Fibroblast of lung (primary cell): ENCODE results near the gene TRAP1. TPM values are rescaled to one million over a fixed set of nuclear protein-coding genes. Genes with fewer than 3 reads are reported as not detected.

Source experiments
- DNase-seq, 2 donors: peaks; one replicate each; pipeline versions ENCODE4 v3.0.0 to v3.0.0-alpha.2; 2010; ENCODE audit warnings: low read depth in 2 of 2
- H2AFZ ChIP-seq: 2 replicates; pipeline ENCODE4 v1.5.1; 2012; ENCODE audit warnings: low read length, control low read depth, inconsistent platforms
- H3K27ac ChIP-seq: 2 replicates; pipeline ENCODE4 v1.5.1; 2011; ENCODE audit warnings: low read length, control low read depth; ENCODE audit not compliant: insufficient read depth
- H3K27me3 ChIP-seq: 2 replicates; pipeline ENCODE4 v1.5.1; 2011; ENCODE audit warnings: mild to moderate bottlenecking, low read length; ENCODE audit not compliant: control insufficient read depth, insufficient read depth
- H3K36me3 ChIP-seq: 2 replicates; pipeline ENCODE4 v1.5.1; 2011; ENCODE audit warnings: low read length; ENCODE audit not compliant: control insufficient read depth, insufficient read depth
- H3K4me1 ChIP-seq: 2 replicates; pipeline ENCODE4 v1.5.1; 2011; ENCODE audit warnings: low read length; ENCODE audit not compliant: control insufficient read depth, insufficient read depth; ENCODE audit errors: extremely low read depth
- H3K4me2 ChIP-seq: 2 replicates; pipeline ENCODE4 v1.5.1; 2011; ENCODE audit warnings: low read length, control low read depth; ENCODE audit not compliant: insufficient read depth; ENCODE audit errors: extremely low read depth
- H3K4me3 ChIP-seq, 4 experiments: fragments of 200-600 bp in 1 of 4; sonication (generic) in 1 of 4; replicated peaks in 1 of 4; 2 replicates each; pipeline ENCODE4 v1.5.1; 2011 to 2016; ENCODE audit warnings: low read length in 4 of 4, low read depth in 3 of 4, mild to moderate bottlenecking in 3 of 4, control low read depth in 2 of 4, inconsistent platforms in 1 of 4, mixed read lengths in 1 of 4; ENCODE audit not compliant: insufficient read depth in 1 of 4; ENCODE audit errors: control extremely low read depth in 1 of 4
- H3K79me2 ChIP-seq: 2 replicates; pipeline ENCODE4 v1.5.1; 2012; ENCODE audit warnings: mild to moderate bottlenecking, low read length, inconsistent platforms; ENCODE audit not compliant: control insufficient read depth, insufficient read depth
- H3K9ac ChIP-seq: 2 replicates; pipeline ENCODE4 v1.5.1; 2011; ENCODE audit warnings: mild to moderate bottlenecking, low read length, control low read depth; ENCODE audit not compliant: insufficient read depth
- H3K9me3 ChIP-seq: 2 replicates; pipeline ENCODE4 v1.5.1; 2012; ENCODE audit warnings: low read depth, low read length; ENCODE audit not compliant: control insufficient read depth, insufficient read depth
- H4K20me1 ChIP-seq: 2 replicates; pipeline ENCODE4 v1.5.1; 2011; ENCODE audit warnings: low read length; ENCODE audit not compliant: control insufficient read depth, insufficient read depth; ENCODE audit errors: extremely low read depth
- CTCF ChIP-seq, 2 donors: IDR thresholded peaks in 1 of 2; conservative IDR thresholded peaks in 1 of 2; 1 replicate in 1 of 2; 2 replicates in 1 of 2; pipeline ENCODE4 v1.5.1; 2011 to 2012; ENCODE audit warnings: low read length in 2 of 2, control low read depth in 1 of 2, inconsistent platforms in 1 of 2, low read depth in 1 of 2, mild to moderate bottlenecking in 1 of 2
- EZH2 ChIP-seq: IDR thresholded peaks from 2 replicates; pipeline ENCODE4 v1.5.1; 2012; ENCODE audit warnings: low read length, control low read depth, mild to moderate bottlenecking; ENCODE audit errors: missing control alignments
- polyA plus RNA-seq, 2 donors: library from polyadenylated mRNA; depleted of rRNA in 1 of 2; stranded (reverse) in 1 of 2; unstranded in 1 of 2; fragments of >200 nt; gene quantifications; 2 replicates each; pipeline ENCODE4 v1.2.1, GENCODE V29; 2011 to 2012; ENCODE audit warnings: missing spikeins in 1 of 2
- total RNA-seq: library from RNA; depleted of rRNA; stranded (reverse); fragments of >200 nt; gene quantifications from 2 replicates; pipeline ENCODE4 v1.2.1, GENCODE V29; 2014

Gene TRAP1
- total and polyA plus RNA-seq, 2 donors (not counting 1 experiment from before 2014, with no cell fraction given) = 52.1 to 97.8 TPM

DNA sequence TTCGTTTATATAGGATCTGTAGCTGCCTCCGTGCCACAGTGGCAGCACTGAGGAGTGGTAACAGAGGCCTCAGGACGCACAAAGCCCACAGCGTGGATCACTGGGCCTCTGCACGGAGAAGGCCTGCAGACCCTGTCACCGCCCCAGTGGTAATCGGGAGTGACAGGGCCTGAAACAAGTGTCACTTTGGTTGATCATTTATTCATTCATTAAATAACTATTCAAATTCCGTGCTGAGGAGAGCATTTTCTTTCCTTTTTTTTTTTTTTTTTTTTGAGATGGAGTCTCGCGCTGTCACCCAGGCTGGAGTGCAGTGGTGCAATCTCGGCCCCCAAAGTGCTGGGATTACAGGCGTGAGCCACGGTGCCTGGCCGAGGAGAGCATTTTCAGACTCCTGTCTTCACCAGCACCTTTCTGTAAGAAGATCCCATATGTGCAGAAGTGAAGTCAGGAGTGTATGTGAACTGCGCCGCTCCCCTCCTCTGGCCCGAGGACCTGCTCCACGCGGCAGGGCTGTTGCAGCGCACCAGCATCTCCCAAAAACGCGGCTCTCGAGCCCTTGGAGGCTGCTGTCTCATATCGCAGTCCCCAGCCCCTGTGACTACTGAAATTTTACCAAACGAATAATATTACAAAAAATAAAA is 44.9 kb upstream of the TRAP1 start:
- no peak overlapping the region for H2AFZ ChIP-seq
- H3K79me2 ChIP-seq = peaks cover 3% of the 10 kb centered on the region
- no peaks in the 10 kb centered on the region for H3K27me3 ChIP-seq
- H4K20me1 ChIP-seq = no peaks in the 10 kb centered on the region
- H3K9ac ChIP-seq = no peak overlapping the region
- H3K36me3 ChIP-seq = peaks cover 11% of the 10 kb centered on the region
- DNase-seq = no peak
- no peak overlapping the region for H3K4me3 ChIP-seq
- no peak overlapping the region for H3K4me2 ChIP-seq
- TF ChIP-seq CTCF (conservative IDR thresholded peaks at IDR 0.05 in 1 of 2, IDR thresholded peaks at IDR 0.05 in 1 of 2; ENCODE audit: low read depth in 1 of 2, low read length in 2 of 2) (no peak), EZH2 (no peak)
- H3K27ac ChIP-seq = no peak overlapping the region
- no peaks in the 10 kb centered on the region for H3K4me1 ChIP-seq
- H3K9me3 ChIP-seq = no peaks in the 10 kb centered on the region

DNA sequence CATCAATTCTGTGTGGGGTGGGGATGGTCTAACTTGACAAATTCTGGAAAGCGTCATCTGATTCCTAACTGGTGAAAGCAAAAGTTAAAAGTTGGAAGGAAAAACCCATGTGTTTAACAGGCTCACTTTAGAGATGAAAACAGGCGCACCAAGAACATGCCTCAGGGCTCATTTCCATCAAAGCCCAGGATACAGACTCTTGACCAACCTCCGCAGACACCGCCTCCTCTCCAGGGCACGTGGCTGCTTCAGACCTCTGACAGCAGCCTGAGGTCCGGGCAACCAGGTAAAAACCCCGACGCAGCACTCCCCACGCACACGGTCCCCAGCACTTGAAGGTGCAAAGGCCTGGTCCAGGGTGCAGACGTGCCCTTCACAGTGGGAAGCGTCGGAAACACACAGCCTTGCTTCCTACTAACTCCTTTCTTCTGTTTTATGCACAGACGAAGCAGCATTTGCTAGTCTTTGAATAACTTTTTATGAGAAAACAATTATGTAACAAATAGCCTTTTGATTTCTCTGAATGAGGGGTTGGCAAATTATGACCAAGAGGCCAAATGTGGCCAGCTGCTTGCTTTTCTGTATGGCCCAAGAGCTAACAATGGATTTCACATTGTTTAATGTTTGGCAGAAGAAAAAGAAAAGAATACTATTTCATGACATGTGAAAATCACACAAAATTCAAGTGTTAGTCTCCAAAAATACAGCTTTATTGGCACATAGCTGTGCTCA is 44.2 kb upstream of the TRAP1 start:
- Histone ChIP-seq H3K4me2 (no peak overlapping the region), H3K79me2 (peaks cover 3% of the 10 kb centered on the region), H3K27ac (no peak overlapping the region), H3K36me3 (peaks cover 6% of the 10 kb centered on the region), H3K27me3 (no peaks in the 10 kb centered on the region), H4K20me1 (no peaks in the 10 kb centered on the region), H3K4me3 (no peak overlapping the region), H3K9ac (no peak overlapping the region), H3K9me3 (no peaks in the 10 kb centered on the region), H2AFZ (no peak overlapping the region), H3K4me1 (no peaks in the 10 kb centered on the region)
- no peak for TF ChIP-seq EZH2
- no peak for TF ChIP-seq CTCF (conservative IDR thresholded peaks at IDR 0.05 in 1 of 2, IDR thresholded peaks at IDR 0.05 in 1 of 2; ENCODE audit: low read depth in 1 of 2, low read length in 2 of 2)
- DNase-seq = no peak

DNA sequence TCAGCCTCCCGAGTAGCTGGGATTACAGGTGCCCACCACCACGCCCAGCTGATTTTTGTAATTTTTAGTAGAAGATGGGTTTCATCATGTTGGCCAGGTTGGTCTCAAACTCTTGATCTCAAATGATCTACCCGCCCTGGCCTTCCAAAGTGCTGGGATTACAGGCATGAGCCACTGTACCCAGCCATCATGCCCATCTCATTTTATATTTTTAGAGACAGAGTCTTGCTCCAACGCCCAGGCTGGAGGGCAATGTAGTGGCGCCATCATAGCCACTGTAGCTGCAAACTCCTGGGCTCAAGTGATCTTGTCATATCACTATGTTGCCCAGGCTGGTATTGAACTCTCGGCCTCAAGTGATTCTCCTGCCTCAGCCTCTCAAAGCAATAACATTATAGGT is 43.2 kb upstream of the TRAP1 start:
- DNase-seq = no peak
- no peaks in the 10 kb centered on the region for H3K4me1 ChIP-seq
- H3K27ac ChIP-seq = no peak overlapping the region
- no peak overlapping the region for H3K4me2 ChIP-seq
- peaks cover 8% of the 10 kb centered on the region for H3K36me3 ChIP-seq
- no peak overlapping the region for H3K4me3 ChIP-seq
- no peaks in the 10 kb centered on the region for H4K20me1 ChIP-seq
- H3K9ac ChIP-seq = no peak overlapping the region
- H3K9me3 ChIP-seq = no peaks in the 10 kb centered on the region
- no peak for TF ChIP-seq EZH2
- TF ChIP-seq CTCF (conservative IDR thresholded peaks at IDR 0.05 in 1 of 2, IDR thresholded peaks at IDR 0.05 in 1 of 2; ENCODE audit: low read depth in 1 of 2, low read length in 2 of 2) = no peak
- H2AFZ ChIP-seq = no peak overlapping the region
- H3K79me2 ChIP-seq = no peaks in the 10 kb centered on the region
- H3K27me3 ChIP-seq = no peaks in the 10 kb centered on the region
